ENCODE data around the gene UBR4. TPM values are rescaled to one million over a fixed set of nuclear protein-coding genes. Genes with fewer than 3 reads are reported as not detected.

Gene UBR4
- polyA plus RNA-seq, 3 donors, result 44.3 to 93.8 (median 49.4) TPM

DNA sequence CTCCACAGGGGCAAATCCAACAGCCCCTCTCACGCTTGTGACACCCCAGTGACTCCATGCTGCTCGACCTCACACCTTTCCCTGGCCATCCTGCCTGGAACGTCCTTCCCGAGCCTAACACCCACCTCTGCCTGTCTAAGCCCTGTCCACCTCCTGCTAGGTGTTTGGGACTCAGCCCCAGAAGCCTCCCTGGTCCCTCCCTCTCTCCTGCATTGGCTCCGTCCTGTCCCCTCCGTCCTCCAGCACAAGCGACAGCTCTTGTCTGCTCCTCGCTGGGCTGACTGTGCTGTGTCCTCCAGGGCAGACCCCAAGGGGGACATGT lies 151.6 kb downstream of the UBR4 start:
- intact Hi-C loops (cut with micrococcal nuclease), result no loop called here

DNA sequence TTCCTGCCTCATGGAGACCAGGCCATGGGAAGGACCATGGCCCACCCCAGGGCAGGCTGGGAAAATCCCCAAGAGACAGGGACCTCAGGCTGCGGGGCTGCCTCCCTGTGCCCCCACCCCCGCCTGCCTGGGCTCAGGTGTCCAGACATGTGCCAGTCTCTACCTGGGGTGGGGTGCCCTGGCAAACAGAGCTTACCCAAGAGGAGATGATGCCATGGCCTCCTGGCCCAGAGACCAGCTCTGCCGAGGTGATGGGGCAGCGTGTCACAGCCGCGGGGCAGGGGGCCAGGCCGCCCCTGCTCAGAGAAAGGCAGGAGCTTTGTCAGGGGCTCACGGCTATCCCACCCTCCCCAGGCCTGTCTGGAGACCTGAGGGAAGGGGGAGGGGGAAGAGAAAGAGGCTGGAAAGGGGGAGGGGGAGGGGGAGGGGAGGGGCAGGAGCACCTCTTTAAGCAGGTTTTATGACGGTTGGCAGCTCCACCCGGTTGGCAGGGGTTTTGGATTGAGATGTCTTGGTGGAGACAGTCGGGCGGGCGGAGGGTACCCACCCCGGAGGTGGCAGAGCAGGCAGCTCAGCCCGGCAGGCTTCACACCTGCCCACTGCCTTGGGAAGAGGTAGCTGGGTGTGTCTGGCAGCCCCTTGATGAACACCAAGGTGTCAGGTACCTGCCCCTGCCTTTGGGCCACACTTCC lies 152.1 kb downstream of the UBR4 start:
- H3K4me3 Mint-ChIP-seq, result no peak overlapping the region
- Histone ChIP-seq H3K36me3 (replicated peaks in 1 of 2; ENCODE audit: control insufficient read depth in 1 of 2, insufficient read depth in 2 of 2, low read length in 2 of 2) (no peaks in the 10 kb centered on the region), H2AFZ (ENCODE audit: insufficient read depth, low read depth, low read length, poor library complexity, severe bottlenecking) (no peak overlapping the region), H3K9ac (ENCODE audit: insufficient read depth, low read length, poor library complexity, severe bottlenecking) (no peak overlapping the region), H4K20me1 (ENCODE audit: insufficient read depth, low read length) (no peaks in the 10 kb centered on the region), H3K4me2 (replicated peaks; ENCODE audit: extremely low read depth, low read length, poor library complexity, severe bottlenecking) (no peak overlapping the region), H3K4me1 (ENCODE audit: control insufficient read depth in 1 of 2, insufficient read depth in 2 of 2, low read length in 2 of 2) (peaks cover 0 to 3% of the 10 kb centered on the region in 2 donors), H3K27me3 (ENCODE audit: control insufficient read depth in 2 of 2, insufficient read depth in 2 of 2, low read length in 2 of 2) (peaks cover 7 to 24% of the 10 kb centered on the region in 2 donors), H3K9me3 (replicated peaks in 1 of 2; ENCODE audit: control insufficient read depth in 1 of 2, insufficient read depth in 1 of 2, low read length in 2 of 2) (peaks cover 0 to 5% of the 10 kb centered on the region in 2 donors), H3K79me2 (ENCODE audit: insufficient read depth, low read length) (no peaks in the 10 kb centered on the region), H3K4me3 (replicated peaks in 1 of 3; ENCODE audit: low read depth in 2 of 3, low read length in 3 of 3) (no peak overlapping the region), H3K27ac (ENCODE audit: low read depth in 1 of 2, low read length in 2 of 2) (no peak overlapping the region)
- peaks cover 5% of the 10 kb centered on the region for H3K4me1 Mint-ChIP-seq
- peaks cover 41 to 52% (median 42%) of the 10 kb centered on the region in 3 donors for H3K27me3 Mint-ChIP-seq (ENCODE audit: low read depth in 3 of 3)
- intact Hi-C loops (cut with micrococcal nuclease), result no loop called here
- no peaks in the 10 kb centered on the region for H3K36me3 Mint-ChIP-seq
- H3K9me3 Mint-ChIP-seq, result peaks cover 2 to 13% (median 6%) of the 10 kb centered on the region in 7 donors
- H3K27ac Mint-ChIP-seq, result no peak overlapping the region
- WGBS (ENCODE audit: insufficient coverage), result 65% methylated on average over 9 of the region's 15 CpGs
- no peak for DNase-seq
- TF ChIP-seq, protein P1, sequence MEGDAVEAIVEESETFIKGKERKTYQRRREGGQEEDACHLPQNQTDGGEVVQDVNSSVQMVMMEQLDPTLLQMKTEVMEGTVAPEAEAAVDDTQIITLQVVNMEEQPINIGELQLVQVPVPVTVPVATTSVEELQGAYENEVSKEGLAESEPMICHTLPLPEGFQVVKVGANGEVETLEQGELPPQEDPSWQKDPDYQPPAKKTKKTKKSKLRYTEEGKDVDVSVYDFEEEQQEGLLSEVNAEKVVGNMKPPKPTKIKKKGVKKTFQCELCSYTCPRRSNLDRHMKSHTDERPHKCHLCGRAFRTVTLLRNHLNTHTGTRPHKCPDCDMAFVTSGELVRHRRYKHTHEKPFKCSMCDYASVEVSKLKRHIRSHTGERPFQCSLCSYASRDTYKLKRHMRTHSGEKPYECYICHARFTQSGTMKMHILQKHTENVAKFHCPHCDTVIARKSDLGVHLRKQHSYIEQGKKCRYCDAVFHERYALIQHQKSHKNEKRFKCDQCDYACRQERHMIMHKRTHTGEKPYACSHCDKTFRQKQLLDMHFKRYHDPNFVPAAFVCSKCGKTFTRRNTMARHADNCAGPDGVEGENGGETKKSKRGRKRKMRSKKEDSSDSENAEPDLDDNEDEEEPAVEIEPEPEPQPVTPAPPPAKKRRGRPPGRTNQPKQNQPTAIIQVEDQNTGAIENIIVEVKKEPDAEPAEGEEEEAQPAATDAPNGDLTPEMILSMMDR (IDR thresholded peaks at IDR 0.05), result no peak

More for the DNA sequence above, 151.6 kb downstream of the UBR4 start:
- no peak overlapping the region for H3K27ac Mint-ChIP-seq
- peaks cover 2 to 13% (median 6%) of the 10 kb centered on the region in 7 donors for H3K9me3 Mint-ChIP-seq
- Histone ChIP-seq H3K27me3 (ENCODE audit: control insufficient read depth in 2 of 2, insufficient read depth in 2 of 2, low read length in 2 of 2) (peaks cover 7 to 22% of the 10 kb centered on the region in 2 donors), H3K9ac (ENCODE audit: insufficient read depth, low read length, poor library complexity, severe bottlenecking) (no peak overlapping the region), H3K4me1 (ENCODE audit: control insufficient read depth in 1 of 2, insufficient read depth in 2 of 2, low read length in 2 of 2) (peaks cover 0 to 3% of the 10 kb centered on the region in 2 donors), H3K27ac (ENCODE audit: low read depth in 1 of 2, low read length in 2 of 2) (no peak overlapping the region), H4K20me1 (ENCODE audit: insufficient read depth, low read length) (no peaks in the 10 kb centered on the region), H3K4me3 (replicated peaks in 1 of 3; ENCODE audit: low read depth in 2 of 3, low read length in 3 of 3) (no peak overlapping the region), H2AFZ (ENCODE audit: insufficient read depth, low read depth, low read length, poor library complexity, severe bottlenecking) (no peak overlapping the region), H3K9me3 (replicated peaks in 1 of 2; ENCODE audit: control insufficient read depth in 1 of 2, insufficient read depth in 1 of 2, low read length in 2 of 2) (peaks cover 0 to 5% of the 10 kb centered on the region in 2 donors), H3K79me2 (ENCODE audit: insufficient read depth, low read length) (no peaks in the 10 kb centered on the region), H3K36me3 (replicated peaks in 1 of 2; ENCODE audit: control insufficient read depth in 1 of 2, insufficient read depth in 2 of 2, low read length in 2 of 2) (no peaks in the 10 kb centered on the region), H3K4me2 (replicated peaks; ENCODE audit: extremely low read depth, low read length, poor library complexity, severe bottlenecking) (no peak overlapping the region)
- H3K4me3 Mint-ChIP-seq, result no peak overlapping the region
- TF ChIP-seq, protein P1 (IDR thresholded peaks at IDR 0.05), result no peak
- no peaks in the 10 kb centered on the region for H3K36me3 Mint-ChIP-seq
- 68% methylated on average over 8 of the region's 8 CpGs for WGBS (ENCODE audit: insufficient coverage)
- H3K27me3 Mint-ChIP-seq (ENCODE audit: low read depth in 3 of 3), result peaks cover 41 to 49% (median 42%) of the 10 kb centered on the region in 3 donors
- peaks cover 5% of the 10 kb centered on the region for H3K4me1 Mint-ChIP-seq
- DNase-seq, result no peak

All from CD14-positive monocyte (primary cell).